T follicular helper cell (primary cell): ENCODE measurements around the gene TTC7B.
"Not testable (repeated sequence)": the region's sequence is repeated elsewhere in the genome, so short reads cannot be mapped to it uniquely, and the experiment has no call there.

Experiments
- DNase-seq: peaks from one replicate; pipeline ENCODE4 v3.0.0-alpha.2; 2020; ENCODE audit warnings: low read depth

Gene TTC7B

GRCh38 chr14:90526536-90526935 is 289.7 kb downstream of the TTC7B start:
- DNase-seq, result not testable (repeated sequence)

- DNase-seq, result not testable (repeated sequence)
These were observed 290.7 kb downstream of the TTC7B start for GRCh38 chr14:90525353-90526028.

DNA sequence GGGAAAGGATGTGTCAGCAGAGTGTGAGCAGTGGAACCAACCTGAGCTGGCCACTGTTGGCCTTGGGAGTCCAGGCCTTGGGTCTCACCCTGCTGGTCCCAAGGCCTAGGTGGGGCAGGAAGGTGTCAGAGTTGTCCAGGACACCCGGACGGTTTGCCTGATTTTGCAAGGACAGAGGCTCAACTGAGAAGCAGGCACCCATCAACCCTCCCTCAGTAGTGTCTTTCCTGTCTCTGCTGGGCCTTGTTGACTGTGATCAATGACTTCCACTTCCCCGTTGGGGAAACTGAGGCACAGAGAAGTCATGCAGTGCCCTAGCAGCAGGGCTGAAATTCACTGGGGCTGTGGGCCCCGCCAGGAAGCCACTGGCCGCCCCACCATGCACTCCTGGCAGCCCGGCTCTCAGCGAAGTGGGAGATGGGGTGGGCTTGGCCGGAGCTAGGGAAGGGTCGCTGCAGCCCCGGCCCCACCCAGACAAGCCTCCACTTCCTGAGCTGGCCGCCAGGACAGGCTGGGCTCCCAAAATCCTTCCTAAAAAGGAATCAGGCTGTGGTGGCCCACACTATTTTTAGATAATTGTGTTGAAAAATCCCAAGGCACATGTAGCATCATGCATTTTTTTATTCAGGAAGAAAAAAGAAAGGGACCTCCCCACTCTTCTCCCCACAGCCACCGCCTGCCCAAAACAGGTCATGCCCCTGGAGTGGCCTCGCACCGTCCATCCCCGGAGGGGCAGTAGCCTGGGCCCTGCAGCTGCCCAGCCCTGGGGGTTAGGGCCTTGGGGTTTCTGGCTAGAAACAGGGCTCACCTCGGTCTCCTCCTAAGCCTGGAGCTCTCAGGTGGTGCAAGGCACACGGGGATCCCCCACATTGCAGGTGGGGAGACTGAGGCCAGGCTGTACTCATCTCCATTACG is 292.0 kb downstream of the TTC7B start:
- DNase-seq, result no peak

GRCh38 chr14:90523544-90523943 is 292.7 kb downstream of the TTC7B start:
- no peak for DNase-seq

DNA sequence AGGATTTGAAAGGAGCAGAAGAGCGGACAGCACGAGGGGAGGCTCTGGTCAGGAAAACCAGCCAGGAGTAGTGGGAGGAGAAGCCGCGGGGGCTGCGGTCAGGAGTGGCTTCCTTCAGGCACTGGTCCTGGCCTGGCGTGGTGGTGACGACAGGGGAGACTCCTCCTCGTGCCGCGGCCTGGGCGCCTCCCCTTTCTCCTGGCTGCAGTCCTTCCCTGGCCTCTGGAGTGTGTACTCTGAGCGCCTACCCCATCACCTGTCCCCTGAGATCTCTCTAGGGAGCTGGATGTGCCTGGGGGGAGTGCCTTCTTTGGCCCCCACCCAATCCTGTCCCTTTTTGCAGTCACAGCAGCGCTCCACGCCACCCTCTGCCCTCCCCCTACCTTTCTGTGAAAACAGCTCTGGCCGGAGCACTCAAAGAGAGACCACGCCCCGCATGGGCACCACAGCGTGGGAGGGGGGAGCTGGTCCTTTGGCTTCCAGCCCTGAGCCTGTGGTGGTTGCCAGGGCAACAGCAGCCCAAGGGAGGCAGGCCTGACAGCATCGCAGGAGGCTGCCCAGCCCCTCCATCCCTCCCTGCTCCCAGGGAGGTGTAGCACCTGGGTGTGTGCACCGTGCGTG is 293.5 kb downstream of the TTC7B start:
- DNase-seq, result no peak

GRCh38 chr14:90521930-90522483 is 294.2 kb downstream of the TTC7B start:
- no peak for DNase-seq

GRCh38 chr14:90521084-90521929 is 294.9 kb downstream of the TTC7B start:
- DNase-seq, result no peak

DNA sequence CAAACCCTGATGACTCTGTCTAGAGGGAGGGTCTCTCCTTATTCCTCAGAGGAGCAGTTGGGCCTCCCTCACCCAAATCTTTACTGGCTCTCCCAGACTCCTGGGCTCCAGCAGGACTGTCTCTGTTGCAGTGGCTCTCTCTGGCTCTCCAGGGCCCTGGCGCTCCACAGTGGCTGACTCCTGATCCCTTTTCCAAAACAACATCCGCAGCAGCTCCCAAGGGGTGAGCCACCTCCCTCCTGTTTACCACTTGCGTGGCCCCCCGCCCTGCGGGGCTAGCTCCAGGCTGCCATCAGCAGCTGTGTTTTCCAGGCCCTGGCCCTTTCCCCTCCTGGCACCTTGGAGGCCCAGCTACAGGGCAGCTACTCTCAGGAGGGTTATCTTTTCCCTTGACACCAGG is 295.9 kb downstream of the TTC7B start:
- DNase-seq, result no peak

DNA sequence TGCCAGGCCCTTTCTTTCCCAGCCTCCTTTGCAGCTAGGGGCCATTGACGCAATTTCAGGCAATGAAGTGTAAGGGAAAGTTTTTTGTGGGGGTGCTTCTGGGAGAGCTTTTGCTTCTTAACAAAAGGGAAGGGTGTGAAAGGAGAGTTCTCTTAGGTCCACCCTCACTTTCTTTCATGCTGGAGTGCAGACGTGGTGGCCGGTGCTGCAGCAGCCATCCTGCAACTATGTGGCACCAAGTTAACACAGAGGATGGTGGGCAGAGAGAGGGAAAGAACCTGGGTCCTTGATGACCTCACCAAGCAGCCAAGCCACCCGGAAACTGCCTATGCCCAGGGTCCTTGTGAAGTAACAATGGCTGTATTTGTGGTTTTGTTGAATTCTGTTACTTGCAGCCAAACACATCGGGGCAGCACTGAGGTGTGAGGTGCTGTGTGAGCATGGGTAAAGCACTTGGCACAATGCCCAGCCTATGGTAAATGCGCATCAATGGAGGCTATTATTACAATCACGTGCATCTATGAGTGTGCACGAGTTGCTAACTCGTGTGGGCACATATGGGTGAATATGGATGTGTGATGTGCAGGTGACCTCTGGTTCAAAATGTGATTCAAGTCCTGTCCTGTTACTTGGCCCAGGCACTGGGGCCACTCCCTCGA is 296.8 kb downstream of the TTC7B start:
- no peak for DNase-seq

GRCh38 chr14:90518941-90519256 is 297.3 kb downstream of the TTC7B start:
- DNase-seq, result peak; percentile 37

- no peak for DNase-seq
These were observed 297.9 kb downstream of the TTC7B start for GRCh38 chr14:90518069-90518940.

- no peak for DNase-seq
These were observed 299.0 kb downstream of the TTC7B start for GRCh38 chr14:90517076-90517841.

DNA sequence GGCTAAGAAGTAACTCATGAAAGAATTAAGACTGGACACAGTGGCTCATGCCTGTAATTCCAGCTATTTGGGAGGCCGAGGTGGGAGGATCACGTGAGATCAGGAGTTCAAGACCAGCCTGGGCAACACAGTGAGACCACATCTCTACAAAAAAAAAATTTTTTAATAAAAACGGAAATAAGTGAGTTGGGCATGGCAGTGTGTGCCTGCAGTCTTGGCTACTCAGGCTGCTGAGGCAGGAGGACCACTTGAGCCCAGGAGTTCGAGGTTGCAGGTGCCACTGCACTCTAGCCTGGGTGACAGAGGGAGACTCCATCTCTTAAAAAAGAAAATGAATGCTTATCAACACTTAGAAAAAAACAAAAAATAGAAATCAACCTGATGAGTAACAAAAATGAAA is 301.7 kb downstream of the TTC7B start:
- no peak for DNase-seq

- DNase-seq, result no peak
These were observed 302.2 kb downstream of the TTC7B start for GRCh38 chr14:90514015-90514398.

- no peak for DNase-seq
These were observed 302.8 kb downstream of the TTC7B start for GRCh38 chr14:90513161-90514014.

DNA sequence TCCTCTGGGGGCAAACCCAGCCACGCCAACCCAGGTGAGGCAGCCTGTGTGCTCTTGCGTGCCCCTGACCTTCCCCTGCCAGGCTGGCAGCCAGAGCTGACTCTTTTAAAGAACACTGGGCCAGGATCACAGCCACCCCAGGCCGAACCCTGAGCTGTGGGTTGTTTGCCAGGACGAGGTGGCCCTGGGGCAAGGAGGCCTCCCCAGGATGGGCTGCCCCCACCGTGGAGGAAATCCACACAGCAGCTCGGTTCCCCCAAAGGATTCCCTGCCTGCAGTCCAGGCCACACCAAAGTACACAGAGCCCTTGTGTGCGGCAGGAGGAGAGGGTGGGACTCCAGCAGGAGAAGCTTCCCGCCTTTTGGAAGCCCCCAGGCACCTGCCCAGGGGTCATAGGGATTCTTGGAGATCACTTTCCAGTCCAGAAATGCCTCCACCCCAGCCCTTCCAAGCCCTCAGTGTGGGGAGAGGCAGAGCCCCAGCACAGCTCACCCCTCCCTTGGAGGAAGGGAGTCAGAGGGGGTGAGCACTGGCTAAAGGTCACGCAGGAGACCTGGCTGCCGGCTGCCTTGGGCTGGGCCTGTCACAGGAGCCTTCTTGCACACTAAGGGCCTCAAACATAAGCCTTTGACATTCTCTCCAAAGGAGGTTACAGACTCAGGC is 303.8 kb downstream of the TTC7B start:
- DNase-seq, result no peak

DNA sequence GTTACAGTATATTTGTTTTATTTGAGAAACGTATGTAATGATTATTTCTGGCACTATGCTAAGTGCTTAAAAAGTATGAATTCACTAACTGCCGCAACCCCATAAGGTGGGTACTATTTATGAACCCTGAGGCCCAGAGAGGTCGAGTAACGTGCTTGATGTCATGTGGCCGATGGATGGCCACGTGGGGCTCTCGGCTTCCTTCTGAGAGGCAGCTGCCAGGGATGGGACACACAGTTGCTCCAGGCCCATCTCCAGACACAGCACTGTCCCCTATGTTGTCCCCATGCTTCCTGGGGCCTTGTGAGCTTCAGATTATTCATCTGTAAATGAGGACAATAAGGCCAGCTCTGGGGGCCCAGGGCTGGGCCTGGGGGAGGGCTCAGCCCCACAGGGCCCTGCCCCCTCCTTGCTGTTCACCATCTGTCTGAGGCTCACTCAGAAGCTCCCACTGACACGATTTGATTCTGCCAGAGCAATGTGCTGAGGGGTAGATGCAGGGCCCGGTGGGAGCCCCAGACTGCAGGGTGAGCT is 304.4 kb downstream of the TTC7B start:
- no peak for DNase-seq

- DNase-seq, result no peak
These were observed 305.0 kb downstream of the TTC7B start for GRCh38 chr14:90511252-90511651.
